Kidney (tissue), 14 donors: Measurements from ENCODE around the gene CTAG2. TPM values are rescaled to one million over a fixed set of nuclear protein-coding genes. Genes with fewer than 3 reads are reported as not detected.
"Not testable (repeated sequence)": the region's sequence is repeated elsewhere in the genome, so short reads cannot be mapped to it uniquely, and the experiment has no call there.

ENCODE experiments used
- DNase-seq, 5 donors: peaks; one replicate each; pipeline ENCODE4 v3.0.0-alpha.2; 2013 to 2020
- FAIRE-seq: peaks from 2 replicates; lab custom pipeline; 2012; peaks lifted over from hg19 to GRCh38; lab: Jason Lieb, UNC
- H3K27ac ChIP-seq, 2 donors: one replicate each; pipeline ENCODE4 v1.7.0; 2013; ENCODE audit warnings: low read depth in 2 of 2, low read length in 2 of 2, inconsistent platforms in 1 of 2
- H3K27me3 ChIP-seq: one replicate; pipeline ENCODE4 v1.7.1; 2013; ENCODE audit warnings: low read length, inconsistent platforms; ENCODE audit not compliant: control insufficient read depth, insufficient read depth
- H3K36me3 ChIP-seq, 3 donors: one replicate each; pipeline versions ENCODE4 v1.7.0 to v1.7.1; 2013; ENCODE audit warnings: low read length in 3 of 3, control low read depth in 1 of 3, inconsistent platforms in 1 of 3; ENCODE audit not compliant: insufficient read depth in 3 of 3, control insufficient read depth in 2 of 3
- H3K4me1 ChIP-seq, 3 donors: one replicate each; pipeline versions ENCODE4 v1.7.0 to v1.7.1; 2013; ENCODE audit warnings: low read length in 3 of 3, inconsistent platforms in 1 of 3, low read depth in 1 of 3; ENCODE audit not compliant: control insufficient read depth in 2 of 3, insufficient read depth in 2 of 3
- H3K4me3 ChIP-seq, 3 donors: one replicate each; pipeline versions ENCODE4 v1.7.0 to v1.8.1; 2013; ENCODE audit warnings: low read length in 3 of 3, control low read depth in 1 of 3, inconsistent platforms in 1 of 3
- H3K9ac ChIP-seq, 3 donors: one replicate each; pipeline versions ENCODE4 v1.7.0 to v1.7.1; 2013; ENCODE audit warnings: low read length in 3 of 3, control low read depth in 1 of 3, inconsistent platforms in 1 of 3
- H3K9me3 ChIP-seq, 3 donors: one replicate each; pipeline versions ENCODE4 v1.7.0 to v1.7.1; 2013; ENCODE audit warnings: low read length in 3 of 3, control low read depth in 1 of 3, inconsistent platforms in 1 of 3; ENCODE audit not compliant: control insufficient read depth in 2 of 3, insufficient read depth in 1 of 3
- intact Hi-C: fragments of 100-400 bp; cut with DNase I; formaldehyde crosslinking; loops from one replicate; pipeline ENCODE4 v1.11.1; 2022
- polyA plus RNA-seq: library from polyadenylated mRNA; stranded (reverse); fragments of 350-450 nt; fragmentation: Illumina TruSeq; extraction: RNeasy Lipid Tissue Mini Kit (QIAGEN cat#74804); gene quantifications from one replicate; pipeline ENCODE4 v1.2.3, GENCODE V29; 2014; ENCODE audit warnings: low read depth, low replicate concordance; ENCODE audit not compliant: insufficient read depth
- total RNA-seq: library from RNA; stranded (reverse); fragmentation: NEBNext Ultra II Directional; extraction: Animal tissue kit (Norgen Biotek cat#: 25700); gene quantifications from one replicate; pipeline ENCODE4 v1.2.1, GENCODE V29; 2021
- TF ChIP-seq, protein P1 (sequence below): IDR thresholded peaks from 3 replicates; pipeline ENCODE4 v1.5.1; 2012; ENCODE audit warnings: mild to moderate bottlenecking, moderate library complexity, borderline replicate concordance; ENCODE audit not compliant: insufficient read depth; ENCODE audit errors: extremely low read depth
- donor health status: control.
- donor health status: control.
- donor health status: control.
- donor health status: control.
- donor health status: control.
- donor health status: DM: yes; HTN: yes; CAD: no.
- donor health status: Normal renal cell carcinoma (clear cell type).

The CTAG2 gene
- total and polyA plus RNA-seq, 2 donors from 2014 or later = 0.28 TPM; not detected in 1

- H3K27me3 ChIP-seq = no peaks in the 10 kb centered on the region
- no peaks in the 10 kb centered on the region for H3K4me1 ChIP-seq
- no peak overlapping the region for H3K9ac ChIP-seq
- no peaks in the 10 kb centered on the region for H3K36me3 ChIP-seq
- H3K9me3 ChIP-seq = no peaks in the 10 kb centered on the region
- TF ChIP-seq, protein P1, sequence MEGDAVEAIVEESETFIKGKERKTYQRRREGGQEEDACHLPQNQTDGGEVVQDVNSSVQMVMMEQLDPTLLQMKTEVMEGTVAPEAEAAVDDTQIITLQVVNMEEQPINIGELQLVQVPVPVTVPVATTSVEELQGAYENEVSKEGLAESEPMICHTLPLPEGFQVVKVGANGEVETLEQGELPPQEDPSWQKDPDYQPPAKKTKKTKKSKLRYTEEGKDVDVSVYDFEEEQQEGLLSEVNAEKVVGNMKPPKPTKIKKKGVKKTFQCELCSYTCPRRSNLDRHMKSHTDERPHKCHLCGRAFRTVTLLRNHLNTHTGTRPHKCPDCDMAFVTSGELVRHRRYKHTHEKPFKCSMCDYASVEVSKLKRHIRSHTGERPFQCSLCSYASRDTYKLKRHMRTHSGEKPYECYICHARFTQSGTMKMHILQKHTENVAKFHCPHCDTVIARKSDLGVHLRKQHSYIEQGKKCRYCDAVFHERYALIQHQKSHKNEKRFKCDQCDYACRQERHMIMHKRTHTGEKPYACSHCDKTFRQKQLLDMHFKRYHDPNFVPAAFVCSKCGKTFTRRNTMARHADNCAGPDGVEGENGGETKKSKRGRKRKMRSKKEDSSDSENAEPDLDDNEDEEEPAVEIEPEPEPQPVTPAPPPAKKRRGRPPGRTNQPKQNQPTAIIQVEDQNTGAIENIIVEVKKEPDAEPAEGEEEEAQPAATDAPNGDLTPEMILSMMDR = no peak
- FAIRE-seq = no peak
- peak in 1 of 5 donors; percentile 55 for DNase-seq
- H3K4me3 ChIP-seq = no peak overlapping the region
- intact Hi-C loops = no loop called here
- H3K27ac ChIP-seq = no peak overlapping the region
These were observed 3.7 kb downstream of the CTAG2 start for GRCh38 chrX:154649503-154650220.

- Histone ChIP-seq H3K4me3 (no peak overlapping the region), H3K4me1 (no peaks in the 10 kb centered on the region), H3K27ac (no peak overlapping the region), H3K36me3 (no peaks in the 10 kb centered on the region), H3K27me3 (no peaks in the 10 kb centered on the region), H3K9ac (no peak overlapping the region), H3K9me3 (no peaks in the 10 kb centered on the region)
- FAIRE-seq = no peak
- intact Hi-C loops = no loop called here
- peak in 1 of 5 donors; percentile 63 for DNase-seq
- TF ChIP-seq, protein P1 = no peak
These were observed 4.4 kb downstream of the CTAG2 start for GRCh38 chrX:154648931-154649330.

GRCh38 chrX:154645745-154646378 lies 7.5 kb downstream of the CTAG2 start:
- FAIRE-seq, H3K27ac ChIP-seq, intact Hi-C loops, H3K4me3 ChIP-seq, H3K4me1 ChIP-seq, H3K36me3 ChIP-seq, H3K9me3 ChIP-seq, DNase-seq, H3K27me3 ChIP-seq, H3K9ac ChIP-seq: not testable (repeated sequence)

- H3K27me3 ChIP-seq, H3K4me1 ChIP-seq, intact Hi-C loops, H3K9ac ChIP-seq, FAIRE-seq, H3K36me3 ChIP-seq, H3K9me3 ChIP-seq, H3K4me3 ChIP-seq, DNase-seq, H3K27ac ChIP-seq: not testable (repeated sequence)
These were observed 9.7 kb downstream of the CTAG2 start for GRCh38 chrX:154643708-154644107.

DNA sequence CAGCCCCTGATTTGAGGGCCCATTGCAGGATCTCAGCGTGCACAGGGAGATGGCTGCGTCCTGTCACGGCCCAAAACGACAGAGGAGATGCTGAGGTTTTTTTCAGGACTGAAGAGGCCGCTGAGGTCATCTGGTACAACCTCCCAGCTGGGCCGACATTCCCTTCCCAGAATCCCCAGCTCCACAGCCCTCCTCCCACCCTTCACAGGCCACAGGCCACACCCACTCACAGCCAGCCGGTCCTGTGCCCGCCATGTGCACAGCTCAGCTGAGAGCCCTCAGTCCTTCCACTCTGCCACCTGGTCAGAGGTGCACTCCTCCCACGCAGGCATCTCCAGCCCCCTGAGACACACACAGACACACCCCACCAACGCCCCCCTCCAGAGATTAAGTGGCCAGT lies 11.6 kb downstream of the CTAG2 start:
- FAIRE-seq, H3K27ac ChIP-seq, intact Hi-C loops: not testable (repeated sequence)

DNA sequence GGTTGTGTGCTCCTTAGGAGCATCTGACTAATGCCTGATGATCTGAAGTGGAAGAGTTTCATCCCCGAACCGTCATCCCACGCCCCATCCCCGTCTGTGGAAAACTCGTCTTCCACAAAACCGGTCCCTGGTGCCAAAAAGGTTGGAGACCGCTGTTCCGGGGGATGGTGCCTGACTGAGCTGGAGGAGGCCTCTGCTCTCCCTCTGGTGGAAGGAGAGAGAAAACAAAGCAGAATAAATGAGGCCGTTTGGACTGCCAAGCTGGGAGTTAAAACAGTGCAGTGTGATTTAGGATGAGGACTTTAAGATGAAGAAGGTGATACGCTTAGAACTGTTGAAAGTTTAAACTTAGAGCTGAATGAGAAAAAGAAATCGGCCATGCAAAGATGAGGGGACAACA lies 19.7 kb downstream of the CTAG2 start:
- H3K27me3 ChIP-seq, H3K4me3 ChIP-seq, H3K27ac ChIP-seq, H3K9ac ChIP-seq, H3K4me1 ChIP-seq, FAIRE-seq, DNase-seq, H3K9me3 ChIP-seq, intact Hi-C loops, H3K36me3 ChIP-seq: not testable (repeated sequence)

More for the DNA sequence above, 11.6 kb downstream of the CTAG2 start:
- H3K4me3 ChIP-seq, H3K27me3 ChIP-seq, H3K9ac ChIP-seq, DNase-seq, H3K4me1 ChIP-seq, H3K36me3 ChIP-seq, H3K9me3 ChIP-seq: not testable (repeated sequence)

DNA sequence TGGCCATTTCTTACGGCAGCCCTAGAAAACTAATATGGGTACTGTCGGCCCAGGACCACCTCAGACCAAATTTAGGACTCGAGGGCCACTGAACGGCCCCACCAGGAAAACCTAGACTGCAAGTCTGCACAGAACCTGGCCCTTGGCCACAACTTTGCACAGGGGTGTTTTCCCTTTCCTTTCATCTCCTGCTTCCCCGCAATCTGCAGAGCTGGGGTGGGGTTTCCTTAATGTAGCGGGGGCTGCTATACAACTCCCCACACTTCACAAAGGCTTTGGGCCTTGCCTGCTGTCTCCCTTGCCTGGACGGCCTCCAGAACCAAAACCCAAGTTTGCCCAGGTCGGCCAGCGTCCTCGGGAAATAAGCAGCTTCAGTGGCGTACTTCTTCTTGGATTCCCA lies 22.4 kb downstream of the CTAG2 start:
- intact Hi-C loops, H3K9me3 ChIP-seq, H3K27me3 ChIP-seq, H3K9ac ChIP-seq, H3K36me3 ChIP-seq, H3K4me3 ChIP-seq, DNase-seq, H3K4me1 ChIP-seq, FAIRE-seq, H3K27ac ChIP-seq: not testable (repeated sequence)
